ENCODE measurements around the gene TRMT61A.

The TRMT61A gene

DNA sequence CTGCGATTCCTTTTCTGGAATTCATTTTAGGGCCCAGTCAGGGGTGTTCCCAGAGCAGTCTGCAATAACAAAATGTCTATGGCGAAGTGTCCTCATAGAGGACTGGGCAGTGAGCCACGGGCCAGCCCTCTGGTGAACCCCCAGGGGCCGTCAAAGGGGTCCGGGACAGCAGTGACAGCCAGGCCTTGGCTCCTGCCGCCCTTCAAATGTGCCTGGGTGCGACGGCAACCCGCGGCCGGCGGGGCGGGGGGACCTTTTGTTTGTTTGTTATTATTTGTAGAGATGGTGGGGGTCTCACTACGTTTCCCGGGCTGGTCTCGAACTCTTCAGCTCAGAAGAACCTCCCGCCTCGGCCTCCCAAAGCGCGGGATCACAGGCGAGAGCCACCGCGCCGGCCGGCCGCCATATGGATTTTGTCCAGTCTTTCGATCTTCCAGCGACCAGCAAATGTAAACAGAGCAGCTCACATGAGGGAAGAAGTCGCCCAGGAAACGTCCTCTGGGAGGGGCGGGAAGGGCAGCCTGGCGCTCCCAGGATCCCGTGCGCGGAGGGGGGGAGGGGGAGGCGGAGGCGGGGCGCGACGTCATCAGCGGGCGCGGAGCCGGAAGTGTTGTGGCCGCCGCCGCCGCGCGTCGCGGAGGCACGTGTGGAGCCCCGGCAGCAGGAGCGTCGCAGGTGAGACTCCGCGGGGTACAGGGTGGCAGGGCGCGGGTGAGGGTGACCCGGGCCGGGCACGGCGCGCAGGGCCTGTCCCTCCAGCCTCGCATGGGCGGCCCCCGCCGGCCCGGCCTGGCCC lies at the start of gene TRMT61A:
Gene TRMT61A (plus strand): TSS at position 610 of the 796 bp plus-strand sequence. CDS start 783 bp downstream, outside the sequence.
- peak within 1 kb of the TSS; percentile 95 for H3K4me3 ChIP-seq (ENCODE audit: low read length)
- peak; percentile 89 for DNase-seq (ENCODE audit: low read depth)
- TF ChIP-seq CTCF (IDR thresholded peaks at IDR 0.05; ENCODE audit: insufficient read depth, low read depth, low read length, missing control alignments), result no peak

DNA sequence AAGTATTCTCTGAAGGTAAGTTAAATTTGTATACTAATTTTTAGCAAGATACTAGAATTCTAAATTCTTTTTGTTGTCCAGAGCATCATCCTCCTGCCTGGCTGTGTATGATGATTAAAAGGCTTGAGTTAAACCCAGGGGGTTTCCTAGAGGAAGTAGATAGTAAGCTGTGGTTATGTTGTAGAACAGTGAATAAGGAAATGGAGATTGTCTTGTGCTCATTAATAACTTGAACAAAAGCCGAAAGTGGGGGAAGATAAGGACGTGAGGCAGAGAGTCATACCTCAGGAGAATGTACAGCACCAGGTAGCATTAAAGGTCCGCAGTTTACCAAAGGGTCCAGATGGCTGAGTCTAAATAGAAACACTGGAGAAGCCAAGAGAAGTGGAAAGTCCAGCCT lies 48.4 kb upstream of the TRMT61A start:
- no peak for TF ChIP-seq CTCF (IDR thresholded peaks at IDR 0.05; ENCODE audit: insufficient read depth, low read depth, low read length, missing control alignments)
- no peak overlapping the region for H3K4me3 ChIP-seq (ENCODE audit: low read length)
- no peak for DNase-seq (ENCODE audit: low read depth)

DNA sequence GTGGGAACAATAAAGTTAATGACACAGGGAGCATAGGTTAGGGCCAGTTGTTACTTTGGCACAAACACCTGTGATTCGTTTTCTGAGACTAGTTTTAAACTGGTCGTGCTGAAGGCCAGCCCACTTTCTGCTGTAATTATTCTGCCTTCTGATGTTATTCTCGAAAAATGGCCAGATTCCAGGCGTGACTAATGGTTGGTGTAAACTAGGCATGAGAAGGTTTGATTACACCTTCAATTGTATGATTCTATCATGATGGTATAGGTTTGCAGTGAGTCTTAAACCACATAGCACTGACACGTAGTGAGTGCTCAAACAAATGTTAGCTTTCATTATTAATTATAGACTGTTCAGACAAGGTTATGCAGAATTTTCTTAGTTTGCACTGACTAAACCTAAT lies 45.4 kb upstream of the TRMT61A start:
- no peak for TF ChIP-seq CTCF (IDR thresholded peaks at IDR 0.05; ENCODE audit: insufficient read depth, low read depth, low read length, missing control alignments)
- DNase-seq (ENCODE audit: low read depth), result peak; percentile 94
- H3K4me3 ChIP-seq (ENCODE audit: low read length), result no peak overlapping the region

DNA sequence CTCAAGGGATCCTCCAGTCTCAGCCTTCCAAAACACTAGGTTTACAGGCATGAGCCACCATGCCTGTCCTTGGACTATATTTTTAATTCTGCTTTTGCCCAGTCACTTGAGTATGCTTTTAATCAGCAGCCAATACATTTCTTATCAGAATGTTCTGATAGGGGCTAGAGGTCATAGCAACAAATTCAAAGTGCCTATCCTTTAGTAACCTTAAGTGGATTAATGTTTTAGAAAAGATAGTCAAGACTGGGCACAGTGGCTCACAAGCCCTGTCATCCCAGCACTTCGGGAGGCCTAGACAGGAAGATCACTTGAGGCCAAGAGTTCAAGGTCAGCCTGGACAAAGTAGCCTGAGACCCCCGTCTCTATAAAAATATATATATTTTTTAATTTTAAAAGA lies 43.5 kb upstream of the TRMT61A start:
- TF ChIP-seq CTCF (IDR thresholded peaks at IDR 0.05; ENCODE audit: insufficient read depth, low read depth, low read length, missing control alignments), result no peak
- no peak overlapping the region for H3K4me3 ChIP-seq (ENCODE audit: low read length)
- DNase-seq (ENCODE audit: low read depth), result no peak

DNA sequence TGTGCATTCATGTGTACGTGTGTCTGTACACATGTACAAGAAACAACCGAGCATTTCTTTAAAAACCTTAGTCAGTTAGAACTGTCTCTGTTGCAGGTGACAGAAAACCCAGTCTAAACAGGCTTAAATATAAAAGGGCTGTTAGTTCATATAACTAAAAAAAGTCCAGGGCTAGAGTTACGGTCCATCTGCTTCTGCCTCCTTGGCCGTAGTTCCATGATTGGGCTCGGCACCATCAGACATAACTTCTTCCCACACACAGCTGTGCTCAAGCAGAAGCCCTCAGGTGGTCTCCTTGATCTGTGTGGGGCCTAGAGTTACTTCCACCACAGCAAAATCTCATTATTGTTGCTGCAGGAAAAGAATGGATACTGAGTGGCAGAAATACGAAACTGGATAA lies 40.9 kb upstream of the TRMT61A start:
- DNase-seq (ENCODE audit: low read depth), result no peak
- TF ChIP-seq CTCF (IDR thresholded peaks at IDR 0.05; ENCODE audit: insufficient read depth, low read depth, low read length, missing control alignments), result no peak
- H3K4me3 ChIP-seq (ENCODE audit: low read length), result no peak overlapping the region

GRCh38 chr14:103488960-103489359 lies 40.0 kb upstream of the TRMT61A start:
- no peak for TF ChIP-seq CTCF (IDR thresholded peaks at IDR 0.05; ENCODE audit: insufficient read depth, low read depth, low read length, missing control alignments)
- H3K4me3 ChIP-seq (ENCODE audit: low read length), result no peak overlapping the region
- DNase-seq (ENCODE audit: low read depth), result no peak

DNA sequence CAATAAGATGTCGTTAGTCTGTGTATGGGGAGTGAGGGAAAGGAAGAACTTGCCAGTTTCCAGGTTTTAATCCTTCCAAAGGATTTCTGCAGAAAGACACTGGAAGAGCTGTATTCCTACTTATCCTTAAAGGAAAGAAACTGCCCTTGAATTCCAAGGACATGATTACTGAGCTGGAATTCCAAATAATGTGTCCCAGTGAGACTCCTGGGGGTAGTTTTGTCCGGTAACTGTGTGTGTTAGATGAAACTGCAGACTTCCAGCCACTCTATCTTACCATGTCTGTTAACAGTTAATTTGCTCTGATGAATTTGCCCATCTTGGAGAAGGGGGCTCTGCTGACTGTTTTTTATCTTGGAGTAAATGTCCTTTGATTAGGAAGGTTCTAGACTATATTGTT lies 39.4 kb upstream of the TRMT61A start:
- no peak for DNase-seq (ENCODE audit: low read depth)
- no peak overlapping the region for H3K4me3 ChIP-seq (ENCODE audit: low read length)

More for the DNA sequence above, 39.4 kb upstream of the TRMT61A start:
- TF ChIP-seq CTCF (IDR thresholded peaks at IDR 0.05; ENCODE audit: insufficient read depth, low read depth, low read length, missing control alignments), result no peak

All from epithelial cell of esophagus (primary cell).